Camera-type eye (tissue), 1 donor: ENCODE results near the gene NPC1. TPM values are rescaled to one million over a fixed set of nuclear protein-coding genes. Genes with fewer than 3 reads are reported as not detected.

Experiments
- total RNA-seq: library from RNA; depleted of rRNA; stranded (reverse); fragments of >200 nt; gene quantifications from one replicate; pipeline ENCODE4 v1.2.3, GENCODE V29; 2014

The NPC1 gene
- total RNA-seq, result 53.3 TPM

DNA sequence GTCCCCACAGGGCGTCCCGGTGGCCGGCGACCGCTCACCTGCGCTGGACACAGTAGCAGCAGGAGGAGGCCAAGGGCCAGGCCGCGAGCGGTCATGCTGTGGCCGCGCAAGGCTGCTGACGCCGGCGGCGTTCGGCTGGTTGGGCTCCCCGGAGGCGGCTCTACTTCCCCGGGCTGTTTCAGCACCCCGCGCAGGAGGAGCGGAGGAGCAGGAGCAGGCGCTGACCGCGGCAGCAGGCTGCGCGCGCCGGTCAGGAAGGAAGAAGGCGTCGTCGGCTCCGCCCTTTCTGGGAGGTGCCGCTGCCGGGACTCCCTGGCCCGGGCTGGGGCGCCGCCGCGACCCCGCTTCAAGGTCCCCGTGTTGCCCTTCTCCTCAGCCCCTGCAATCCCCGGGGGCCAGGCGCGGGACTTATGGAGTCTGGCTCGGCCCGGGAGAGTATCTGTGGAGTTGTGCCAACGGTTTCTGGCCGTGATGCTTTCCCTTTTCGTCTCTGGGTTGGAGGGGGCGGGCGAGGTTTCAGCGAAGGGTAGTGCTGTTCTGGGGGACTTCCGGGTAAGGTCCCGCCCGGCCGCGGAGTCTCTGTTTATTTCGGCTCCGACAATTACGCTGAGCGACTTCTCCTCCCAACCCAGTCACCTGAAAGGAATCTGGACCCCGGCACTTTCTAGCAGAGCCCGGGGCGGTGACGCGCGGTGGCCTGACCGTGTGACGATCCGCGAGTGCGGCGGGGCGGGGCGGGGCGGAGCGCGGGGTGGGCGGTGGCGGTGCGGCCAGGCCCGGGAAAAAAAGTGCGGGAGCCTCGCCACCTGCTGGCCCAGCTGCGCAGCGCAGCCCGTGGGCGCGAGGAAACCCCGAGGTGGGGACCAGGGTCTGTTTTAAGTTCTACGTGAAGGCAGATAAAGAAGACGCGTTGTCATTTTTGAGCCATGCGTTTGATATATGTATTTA, at the start of gene NPC1:
TSS of gene NPC1 (minus strand) at position 258 of the 948 bp plus-strand sequence. CDS start at position 95, 163 bp downstream.

DNA sequence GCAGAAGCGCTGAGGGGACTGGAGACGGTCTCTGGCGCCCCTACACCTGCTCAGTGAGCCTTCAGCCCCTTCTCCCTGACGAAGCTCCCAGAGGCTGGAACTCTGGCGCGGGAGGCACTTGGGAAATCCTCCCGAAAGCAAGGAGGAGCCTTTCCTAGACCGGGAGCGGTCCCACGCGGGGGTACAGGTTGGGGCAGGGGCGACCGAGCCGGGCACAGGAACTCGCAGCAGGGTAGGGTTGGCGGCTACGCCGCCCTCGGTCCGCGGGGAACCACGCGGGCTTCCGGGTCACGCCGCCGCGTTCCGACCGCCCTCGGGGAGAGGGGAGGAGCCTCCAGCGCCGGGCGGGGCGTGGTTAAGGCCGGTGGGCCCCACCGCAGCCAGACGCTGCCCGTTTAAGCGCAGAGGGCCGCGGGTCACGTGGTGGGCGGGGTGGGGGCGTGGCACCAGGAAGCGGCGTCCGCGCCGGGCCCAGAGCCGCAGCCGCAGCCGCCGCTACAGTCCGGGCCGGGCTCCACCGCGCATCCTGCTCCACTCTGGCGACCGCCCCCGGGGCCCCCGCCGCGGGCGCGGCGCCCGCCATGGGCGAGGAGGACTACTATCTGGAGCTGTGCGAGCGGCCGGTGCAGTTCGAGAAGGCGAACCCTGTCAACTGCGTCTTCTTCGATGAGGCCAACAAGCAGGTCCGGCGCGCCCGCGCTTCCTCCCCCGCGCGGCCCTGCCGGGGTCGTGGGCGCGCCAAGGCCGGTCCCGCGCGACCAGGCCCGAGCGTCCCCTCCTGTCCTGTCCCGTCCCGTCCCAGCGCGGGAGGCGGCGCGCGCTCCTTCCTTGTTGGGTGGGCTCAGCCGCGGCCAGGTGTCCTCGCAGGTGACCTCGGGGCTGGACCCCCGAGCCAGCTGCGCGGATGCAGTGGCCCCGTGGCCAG, 83.0 kb downstream of the NPC1 start, which contains the start of gene RMC1:
TSS of gene RMC1 (plus strand) at position 474 of the 925 bp plus-strand sequence. CDS start at position 582, 108 bp downstream.

Other genes with a start within 250 kb of the NPC1 start
- 91.9 TPM for gene RIOK3, start 133.2 kb downstream of the NPC1 start, total RNA-seq
- gene RMC1, start 83.0 kb downstream of the NPC1 start, total RNA-seq, result 38.3 TPM
- gene ANKRD29, start 76.4 kb upstream of the NPC1 start, total RNA-seq, result 6.7 TPM
- 25.9 TPM for gene LAMA3, start 102.9 kb upstream of the NPC1 start, total RNA-seq